GM18907 (cell line): Measurements from ENCODE around the gene ZSCAN25.
"Not testable (repeated sequence)": the region's sequence is repeated elsewhere in the genome, so short reads cannot be mapped to it uniquely, and the experiment has no call there.

Experiments used
- ATAC-seq: cut with Tn5 transposase; IDR thresholded peaks from one replicate; pipeline ENCODE4 v1.9.1; 2021; ENCODE audit warnings: mild to moderate bottlenecking, moderate library complexity; ENCODE audit not compliant: unreplicated experiment

Gene ZSCAN25

GRCh38 chr7:99644431-99644830 lies 27.7 kb downstream of the ZSCAN25 start:
- no peak for ATAC-seq

GRCh38 chr7:99645590-99645989 lies 28.8 kb downstream of the ZSCAN25 start:
- no peak for ATAC-seq

- ATAC-seq: no peak
Measured at GRCh38 chr7:99648843-99649242, 32.1 kb downstream of the ZSCAN25 start.

- no peak for ATAC-seq
Measured at GRCh38 chr7:99651290-99651689, 34.5 kb downstream of the ZSCAN25 start.

GRCh38 chr7:99652671-99653070 lies 35.9 kb downstream of the ZSCAN25 start:
- no peak for ATAC-seq

- not testable (repeated sequence) for ATAC-seq
Measured at GRCh38 chr7:99653269-99653668, 36.5 kb downstream of the ZSCAN25 start.

- ATAC-seq: no peak
Measured at GRCh38 chr7:99653754-99654153, 37.0 kb downstream of the ZSCAN25 start.

GRCh38 chr7:99654626-99655025 lies 37.9 kb downstream of the ZSCAN25 start:
- ATAC-seq: not testable (repeated sequence)

GRCh38 chr7:99657879-99658278 lies 41.1 kb downstream of the ZSCAN25 start:
- not testable (repeated sequence) for ATAC-seq

- no peak for ATAC-seq
Measured at GRCh38 chr7:99665312-99666012, 48.7 kb downstream of the ZSCAN25 start.

GRCh38 chr7:99666013-99666395 lies 49.3 kb downstream of the ZSCAN25 start:
- ATAC-seq: no peak

- ATAC-seq: no peak
Measured at GRCh38 chr7:99667179-99667578, 50.4 kb downstream of the ZSCAN25 start.

- ATAC-seq: no peak
Measured at GRCh38 chr7:99668541-99668940, 51.8 kb downstream of the ZSCAN25 start.

- ATAC-seq: no peak
Measured at GRCh38 chr7:99669782-99670181, 53.0 kb downstream of the ZSCAN25 start.

GRCh38 chr7:99672573-99672972 lies 55.8 kb downstream of the ZSCAN25 start:
- no peak for ATAC-seq

GRCh38 chr7:99674995-99675742 lies 58.4 kb downstream of the ZSCAN25 start:
- no peak for ATAC-seq

- no peak for ATAC-seq
Measured at GRCh38 chr7:99677013-99677647, 60.4 kb downstream of the ZSCAN25 start.

GRCh38 chr7:99677648-99678045 lies 60.9 kb downstream of the ZSCAN25 start:
- no peak for ATAC-seq

GRCh38 chr7:99679032-99679399 lies 62.3 kb downstream of the ZSCAN25 start:
- no peak for ATAC-seq

- no peak for ATAC-seq
Measured at GRCh38 chr7:99679400-99680191, 62.9 kb downstream of the ZSCAN25 start, which contains the start of gene CYP3A5. CYP3A5 (minus strand) TSS chr7:99679996; CDS start chr7:99679896, 100 bp downstream.
